HUES6 (cell line): ENCODE results near the gene LAMB4.

Source experiments
- H3K27ac ChIP-seq: 2 replicates; pipeline ENCODE4 v1.7.0; 2013; ENCODE audit warnings: low read depth, mild to moderate bottlenecking, low read length, inconsistent platforms
- H3K27me3 ChIP-seq: 2 replicates; pipeline ENCODE4 v1.6.1; 2013; ENCODE audit warnings: low read length; ENCODE audit not compliant: control insufficient read depth, insufficient read depth
- H3K36me3 ChIP-seq: 2 replicates; pipeline ENCODE4 v1.6.1; 2013; ENCODE audit warnings: low read length; ENCODE audit not compliant: control insufficient read depth, insufficient read depth
- H3K4me1 ChIP-seq: 2 replicates; pipeline ENCODE4 v1.6.1; 2013; ENCODE audit warnings: low read length; ENCODE audit not compliant: control insufficient read depth, insufficient read depth
- H3K4me3 ChIP-seq: 2 replicates; pipeline ENCODE4 v1.5.1; 2013; ENCODE audit warnings: low read depth, low read length
- H3K9ac ChIP-seq: one replicate; pipeline ENCODE4 v1.6.1; 2013; ENCODE audit warnings: mild to moderate bottlenecking, low read length
- H3K9me3 ChIP-seq: 2 replicates; pipeline ENCODE4 v1.6.1; 2013; ENCODE audit warnings: low read depth, low read length; ENCODE audit not compliant: control insufficient read depth, insufficient read depth

Gene LAMB4

GRCh38 chr7:108062250-108063014 is 67.7 kb downstream of the LAMB4 start:
- no peak overlapping the region for H3K4me3 ChIP-seq
- H3K36me3 ChIP-seq = no peaks in the 10 kb centered on the region
- no peak overlapping the region for H3K9ac ChIP-seq
- H3K27ac ChIP-seq = no peak overlapping the region
- H3K4me1 ChIP-seq = peaks cover 14% of the 10 kb centered on the region
- H3K27me3 ChIP-seq = no peaks in the 10 kb centered on the region
- H3K9me3 ChIP-seq = no peaks in the 10 kb centered on the region

DNA sequence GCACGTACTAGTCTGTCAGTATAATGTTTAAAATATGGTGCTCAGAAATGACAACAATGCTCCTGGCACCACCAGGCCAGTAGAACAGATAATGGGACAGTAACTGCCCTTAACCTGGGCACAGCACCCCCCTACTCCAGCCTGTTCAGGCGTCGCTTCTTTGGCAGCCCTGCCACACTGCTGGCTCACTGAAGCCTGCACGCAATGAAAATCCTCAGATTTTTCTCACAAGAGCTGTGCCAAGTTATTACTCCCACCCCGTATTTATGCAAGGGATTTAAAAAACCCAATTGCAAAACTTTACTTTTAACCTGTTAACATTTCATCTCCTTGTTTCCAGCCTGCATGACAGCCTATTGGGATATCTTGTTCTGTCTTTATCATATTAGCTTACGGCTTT is 70.6 kb downstream of the LAMB4 start:
- Histone ChIP-seq H3K27ac (no peak overlapping the region), H3K4me3 (no peak overlapping the region), H3K9me3 (no peaks in the 10 kb centered on the region), H3K27me3 (no peaks in the 10 kb centered on the region), H3K9ac (no peak overlapping the region), H3K4me1 (peaks cover 9% of the 10 kb centered on the region), H3K36me3 (no peaks in the 10 kb centered on the region)

- Histone ChIP-seq H3K4me3 (no peak overlapping the region), H3K27me3 (no peaks in the 10 kb centered on the region), H3K4me1 (peaks cover under 1% of the 10 kb centered on the region), H3K36me3 (no peaks in the 10 kb centered on the region), H3K27ac (no peak overlapping the region), H3K9ac (no peak overlapping the region), H3K9me3 (no peaks in the 10 kb centered on the region)
These were observed 72.1 kb downstream of the LAMB4 start for GRCh38 chr7:108057951-108058481.

GRCh38 chr7:108055611-108056021 is 74.5 kb downstream of the LAMB4 start:
- no peaks in the 10 kb centered on the region; the same call in 1 of the 2 replicates for H3K4me1 ChIP-seq
- H3K27ac ChIP-seq = no peak overlapping the region
- no peaks in the 10 kb centered on the region for H3K27me3 ChIP-seq
- H3K36me3 ChIP-seq = no peaks in the 10 kb centered on the region
- no peak overlapping the region for H3K9ac ChIP-seq
- H3K9me3 ChIP-seq = no peaks in the 10 kb centered on the region
- H3K4me3 ChIP-seq = no peak overlapping the region

GRCh38 chr7:108054537-108054936 is 75.6 kb downstream of the LAMB4 start:
- no peaks in the 10 kb centered on the region for H3K27me3 ChIP-seq
- no peaks in the 10 kb centered on the region; the same call in 1 of the 2 replicates for H3K4me1 ChIP-seq
- no peak overlapping the region for H3K27ac ChIP-seq
- no peak overlapping the region for H3K9ac ChIP-seq
- no peaks in the 10 kb centered on the region for H3K9me3 ChIP-seq
- no peaks in the 10 kb centered on the region for H3K36me3 ChIP-seq
- no peak overlapping the region for H3K4me3 ChIP-seq

GRCh38 chr7:108053250-108053649 is 76.9 kb downstream of the LAMB4 start:
- H3K36me3 ChIP-seq = no peaks in the 10 kb centered on the region
- no peak overlapping the region for H3K9ac ChIP-seq
- no peak overlapping the region for H3K27ac ChIP-seq
- no peaks in the 10 kb centered on the region for H3K9me3 ChIP-seq
- no peak overlapping the region for H3K4me3 ChIP-seq
- no peaks in the 10 kb centered on the region; the same call in 1 of the 2 replicates for H3K4me1 ChIP-seq
- no peaks in the 10 kb centered on the region for H3K27me3 ChIP-seq

GRCh38 chr7:108051454-108051853 is 78.7 kb downstream of the LAMB4 start:
- Histone ChIP-seq H3K27me3 (no peaks in the 10 kb centered on the region), H3K9me3 (no peaks in the 10 kb centered on the region), H3K4me3 (no peak overlapping the region), H3K4me1 (no peaks in the 10 kb centered on the region; the same call in 1 of the 2 replicates), H3K27ac (no peak overlapping the region), H3K9ac (no peak overlapping the region), H3K36me3 (no peaks in the 10 kb centered on the region)

DNA sequence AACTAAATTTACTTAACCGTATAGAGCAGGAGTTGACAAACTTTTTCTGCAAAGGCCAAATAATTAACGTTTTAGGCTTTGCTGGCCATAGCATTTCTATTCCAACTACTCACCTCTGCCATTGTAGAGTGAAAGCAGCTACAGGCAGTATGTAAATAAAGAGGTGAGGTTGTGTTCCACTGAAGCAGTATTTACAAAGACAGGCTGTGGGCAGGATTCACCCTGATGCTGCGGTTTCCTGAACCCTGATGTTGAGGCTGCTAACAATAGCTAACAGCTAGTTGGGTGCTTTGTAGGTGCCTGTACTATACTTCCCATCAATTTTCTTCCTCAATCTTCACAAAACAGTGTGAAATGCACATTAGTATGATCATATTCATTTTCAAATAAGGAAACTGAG is 80.2 kb downstream of the LAMB4 start:
- Histone ChIP-seq H3K27ac (no peak overlapping the region), H3K9ac (no peak overlapping the region), H3K36me3 (no peaks in the 10 kb centered on the region), H3K4me3 (no peak overlapping the region), H3K27me3 (no peaks in the 10 kb centered on the region), H3K4me1 (no peaks in the 10 kb centered on the region), H3K9me3 (no peaks in the 10 kb centered on the region)

- H3K4me3 ChIP-seq = no peak overlapping the region
These were observed 81.7 kb downstream of the LAMB4 start for GRCh38 chr7:108048422-108048821.

GRCh38 chr7:108046952-108047506 is 83.1 kb downstream of the LAMB4 start:
- Histone ChIP-seq H3K9me3 (no peaks in the 10 kb centered on the region), H3K4me3 (no peak overlapping the region), H3K27ac (no peak overlapping the region), H3K4me1 (no peaks in the 10 kb centered on the region), H3K9ac (no peak overlapping the region), H3K36me3 (no peaks in the 10 kb centered on the region), H3K27me3 (no peaks in the 10 kb centered on the region)

More at GRCh38 chr7:108048422-108048821, 81.7 kb downstream of the LAMB4 start:
- Histone ChIP-seq H3K4me1 (no peaks in the 10 kb centered on the region), H3K9ac (no peak overlapping the region), H3K27me3 (no peaks in the 10 kb centered on the region), H3K9me3 (no peaks in the 10 kb centered on the region), H3K27ac (no peak overlapping the region), H3K36me3 (no peaks in the 10 kb centered on the region)

GRCh38 chr7:108045669-108046068 is 84.5 kb downstream of the LAMB4 start:
- no peaks in the 10 kb centered on the region for H3K36me3 ChIP-seq
- H3K9ac ChIP-seq = no peak overlapping the region
- H3K27ac ChIP-seq = no peak overlapping the region
- no peaks in the 10 kb centered on the region for H3K27me3 ChIP-seq
- H3K9me3 ChIP-seq = no peaks in the 10 kb centered on the region
- H3K4me1 ChIP-seq = no peaks in the 10 kb centered on the region
- H3K4me3 ChIP-seq = no peak overlapping the region
